ENCODE results near the gene PPP1R3D. TPM values are rescaled to one million over a fixed set of nuclear protein-coding genes. Genes with fewer than 3 reads are reported as not detected.
A peak's percentile ranks its signal among the peaks of the same experiment; 100 is the strongest.

PPP1R3D gene
- total and polyA plus RNA-seq, 9 of the 15 experiments (the other 6 are each of a cell fraction or from before 2014, with no cell fraction given), result 0.35 to 3.3 (median 1.8) TPM

DNA sequence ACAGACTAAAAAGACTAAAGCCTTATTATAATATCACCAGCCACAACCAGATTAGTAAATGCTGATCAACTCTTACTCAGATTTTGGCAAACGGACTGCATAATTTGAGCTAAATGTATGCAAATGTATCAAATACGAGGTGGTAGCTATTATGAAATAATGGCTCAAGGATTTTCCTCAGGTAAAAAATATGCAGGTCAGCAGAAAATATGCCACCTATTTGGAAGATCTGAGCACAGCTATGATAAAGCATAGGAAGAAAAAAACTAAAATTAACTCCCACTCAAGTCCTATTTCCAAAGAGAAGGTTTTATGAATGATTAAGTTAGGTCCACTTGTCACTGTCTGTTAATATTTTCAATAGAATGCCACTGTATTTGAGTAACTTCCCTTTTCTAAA lies 29.1 kb downstream of the PPP1R3D start:
- no TSS peak for BruUV-seq (replicated peaks)
- Histone ChIP-seq H3K4me1 (replicated peaks in 1 of 2; ENCODE audit: control insufficient read depth in 2 of 2, insufficient read depth in 2 of 2, low read length in 2 of 2) (no peaks in the 10 kb centered on the region), H3K9me3 (replicated peaks; ENCODE audit: control insufficient read depth, insufficient read depth, low read depth, low read length) (no peaks in the 10 kb centered on the region), H3K27ac (ENCODE audit: extremely low read depth, low read depth, low read length) (no peak overlapping the region), H3K9ac (ENCODE audit: insufficient read depth in 1 of 2, low read depth in 2 of 2, low read length in 2 of 2) (no peak overlapping the region), H3K27me3 (ENCODE audit: control insufficient read depth in 2 of 2, insufficient read depth in 2 of 2, low read length in 2 of 2) (no peaks in the 10 kb centered on the region), H3K79me2 (ENCODE audit: control insufficient read depth, insufficient read depth, low read length) (no peaks in the 10 kb centered on the region), H3K4me3 (no peak overlapping the region), H2AFZ (ENCODE audit: low read depth, low read length) (no peak overlapping the region), H3K36me3 (ENCODE audit: control insufficient read depth, insufficient read depth, low read length) (no peaks in the 10 kb centered on the region), H4K20me1 (replicated peaks; ENCODE audit: control insufficient read depth, insufficient read depth, low read length) (no peaks in the 10 kb centered on the region), H3K4me2 (ENCODE audit: insufficient read depth, low read length) (no peak overlapping the region), H3K9me1 (ENCODE audit: control insufficient read depth, insufficient read depth, low read length) (no peaks in the 10 kb centered on the region)
- POLR2A ChIA-PET, result interaction anchor here (0.6 kb wide), 1 partner anchor 69 kb away, joined by 3 read pairs; no protein-coding TSS in a partner anchor
- no peak for FAIRE-seq
- CTCF ChIA-PET (ENCODE audit: low intra/inter-chr PET ratio), result no interaction called here
- TF ChIP-seq C11orf30 (IDR thresholded peaks at IDR 0.05; ENCODE audit: low read depth), result 0 out of 2 replicates have a peak, but pooled peaks have one; percentile 12
- TF ChIP-seq ZNF316 (IDR thresholded peaks at IDR 0.05), result peak; percentile 52; the same call in 1 of the 2 replicates
- TF ChIP-seq MAFK (IDR thresholded peaks at IDR 0.05; ENCODE audit: low read length), result peak; percentile 12; the same call in 1 of the 2 replicates
- no peak for TF ChIP-seq CBFA2T3 (IDR thresholded peaks at IDR 0.05)
- intact Hi-C loops (cut with micrococcal nuclease), result no loop called here
- 8% methylated on average over 2 of the region's 2 CpGs for WGBS (ENCODE audit: insufficient coverage, low coverage, missing lambda C conversion rate)
- in situ Hi-C loops (cut with MboI), result no loop called here
- no peak for ATAC-seq
- DNase-seq (ENCODE audit: extremely low read depth in 1 of 4, low spot score in 3 of 4), result no peak

DNA sequence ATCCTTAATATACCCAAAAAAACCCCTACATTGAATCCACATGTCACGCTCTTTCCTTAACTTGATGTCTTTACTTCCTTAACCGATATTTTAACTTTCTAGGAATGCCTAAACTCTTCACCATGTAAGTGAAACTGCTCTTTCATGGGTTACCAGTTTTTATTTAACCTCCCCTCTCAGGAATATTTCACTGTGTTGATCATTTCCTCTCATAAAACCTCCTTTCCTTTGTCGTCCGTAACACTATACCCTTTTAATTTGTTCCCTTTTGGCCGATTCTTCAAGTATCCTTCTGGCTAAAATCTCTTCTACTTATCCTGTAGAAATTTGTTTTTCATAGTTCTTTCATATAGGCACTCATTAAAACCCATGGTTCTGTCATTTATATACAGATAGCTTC lies 31.2 kb downstream of the PPP1R3D start:
- POLR2A ChIA-PET, result no interaction called here
- no peak overlapping the region for H3K4me3 ChIP-seq
- CTCF ChIA-PET (ENCODE audit: low intra/inter-chr PET ratio), result no interaction called here
- no peak overlapping the region for H3K4me2 ChIP-seq (ENCODE audit: insufficient read depth, low read length)
- no peaks in the 10 kb centered on the region for H3K79me2 ChIP-seq (ENCODE audit: control insufficient read depth, insufficient read depth, low read length)
- no peak overlapping the region for H3K9ac ChIP-seq (ENCODE audit: insufficient read depth in 1 of 2, low read depth in 2 of 2, low read length in 2 of 2)
- FAIRE-seq (no peak), ATAC-seq (no peak), DNase-seq (ENCODE audit: extremely low read depth in 1 of 4, low spot score in 3 of 4) (no peak)
- intact Hi-C loops (cut with micrococcal nuclease), result no loop called here
- no peaks in the 10 kb centered on the region for H3K9me1 ChIP-seq (ENCODE audit: control insufficient read depth, insufficient read depth, low read length)
- no peaks in the 10 kb centered on the region for H3K9me3 ChIP-seq (replicated peaks; ENCODE audit: control insufficient read depth, insufficient read depth, low read depth, low read length)
- no peaks in the 10 kb centered on the region for H4K20me1 ChIP-seq (replicated peaks; ENCODE audit: control insufficient read depth, insufficient read depth, low read length)
- no peaks in the 10 kb centered on the region for H3K4me1 ChIP-seq (replicated peaks in 1 of 2; ENCODE audit: control insufficient read depth in 2 of 2, insufficient read depth in 2 of 2, low read length in 2 of 2)
- no TSS peak for BruUV-seq (replicated peaks)
- no peak overlapping the region for H2AFZ ChIP-seq (ENCODE audit: low read depth, low read length)
- no peaks in the 10 kb centered on the region for H3K36me3 ChIP-seq (ENCODE audit: control insufficient read depth, insufficient read depth, low read length)
- 12% methylated on average over 5 of the region's 5 CpGs for WGBS (ENCODE audit: insufficient coverage, low coverage, missing lambda C conversion rate)
- no peaks in the 10 kb centered on the region for H3K27me3 ChIP-seq (ENCODE audit: control insufficient read depth in 2 of 2, insufficient read depth in 2 of 2, low read length in 2 of 2)
- no peak overlapping the region for H3K27ac ChIP-seq (ENCODE audit: extremely low read depth, low read depth, low read length)
- in situ Hi-C loops (cut with MboI), result no loop called here
- TF ChIP-seq ZNF780A (CRISPR knock-in tag; IDR thresholded peaks at IDR 0.05) (no peak), EHMT2 (IDR thresholded peaks at IDR 0.05) (no peak), MYNN (IDR thresholded peaks at IDR 0.05) (no peak), MYNN (CRISPR knock-in tag; IDR thresholded peaks at IDR 0.05) (no peak), ZBTB17 (CRISPR knock-in tag; IDR thresholded peaks at IDR 0.05) (no peak), ELF4 (CRISPR knock-in tag; IDR thresholded peaks at IDR 0.05) (no peak)
- TF ChIP-seq, protein P1, sequence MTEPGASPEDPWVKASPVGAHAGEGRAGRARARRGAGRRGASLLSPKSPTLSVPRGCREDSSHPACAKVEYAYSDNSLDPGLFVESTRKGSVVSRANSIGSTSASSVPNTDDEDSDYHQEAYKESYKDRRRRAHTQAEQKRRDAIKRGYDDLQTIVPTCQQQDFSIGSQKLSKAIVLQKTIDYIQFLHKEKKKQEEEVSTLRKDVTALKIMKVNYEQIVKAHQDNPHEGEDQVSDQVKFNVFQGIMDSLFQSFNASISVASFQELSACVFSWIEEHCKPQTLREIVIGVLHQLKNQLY (CRISPR knock-in tag; conservative IDR thresholded peaks at IDR 0.05), result no peak
- TF ChIP-seq, protein P2, sequence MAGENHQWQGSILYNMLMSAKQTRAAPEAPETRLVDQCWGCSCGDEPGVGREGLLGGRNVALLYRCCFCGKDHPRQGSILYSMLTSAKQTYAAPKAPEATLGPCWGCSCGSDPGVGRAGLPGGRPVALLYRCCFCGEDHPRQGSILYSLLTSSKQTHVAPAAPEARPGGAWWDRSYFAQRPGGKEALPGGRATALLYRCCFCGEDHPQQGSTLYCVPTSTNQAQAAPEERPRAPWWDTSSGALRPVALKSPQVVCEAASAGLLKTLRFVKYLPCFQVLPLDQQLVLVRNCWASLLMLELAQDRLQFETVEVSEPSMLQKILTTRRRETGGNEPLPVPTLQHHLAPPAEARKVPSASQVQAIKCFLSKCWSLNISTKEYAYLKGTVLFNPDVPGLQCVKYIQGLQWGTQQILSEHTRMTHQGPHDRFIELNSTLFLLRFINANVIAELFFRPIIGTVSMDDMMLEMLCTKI (IDR thresholded peaks at IDR 0.05; ENCODE audit: partially characterized antibody), result no peak
- TF ChIP-seq, protein P3, sequence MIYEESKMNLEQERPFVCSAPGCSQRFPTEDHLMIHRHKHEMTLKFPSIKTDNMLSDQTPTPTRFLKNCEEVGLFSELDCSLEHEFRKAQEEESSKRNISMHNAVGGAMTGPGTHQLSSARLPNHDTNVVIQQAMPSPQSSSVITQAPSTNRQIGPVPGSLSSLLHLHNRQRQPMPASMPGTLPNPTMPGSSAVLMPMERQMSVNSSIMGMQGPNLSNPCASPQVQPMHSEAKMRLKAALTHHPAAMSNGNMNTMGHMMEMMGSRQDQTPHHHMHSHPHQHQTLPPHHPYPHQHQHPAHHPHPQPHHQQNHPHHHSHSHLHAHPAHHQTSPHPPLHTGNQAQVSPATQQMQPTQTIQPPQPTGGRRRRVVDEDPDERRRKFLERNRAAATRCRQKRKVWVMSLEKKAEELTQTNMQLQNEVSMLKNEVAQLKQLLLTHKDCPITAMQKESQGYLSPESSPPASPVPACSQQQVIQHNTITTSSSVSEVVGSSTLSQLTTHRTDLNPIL (CRISPR knock-in tag; IDR thresholded peaks at IDR 0.05), result no peak
